Prostate gland (tissue), 2 donors: Measurements from ENCODE around the gene SLC8A3. TPM values are rescaled to one million over a fixed set of nuclear protein-coding genes. Genes with fewer than 3 reads are reported as not detected.

Experiments
- DNase-seq: peaks from one replicate; pipeline ENCODE4 v3.0.0-alpha.2; 2019; ENCODE audit warnings: low spot score
- H3K27ac ChIP-seq, 2 donors: fragments of 200-600 bp; sonication (generic); 2 replicates each; pipeline ENCODE4 v1.5.1; 2017 to 2019
- H3K27me3 ChIP-seq: fragments of 200-600 bp; sonication (generic); replicated peaks from 2 replicates; pipeline ENCODE4 v1.5.1; 2019; ENCODE audit not compliant: insufficient read depth
- H3K36me3 ChIP-seq, 2 donors: fragments of 200-600 bp; sonication (generic); 1 replicate in 1 of 2; 2 replicates in 1 of 2; pipeline versions ENCODE4 v1.5.1 to v1.8.1; 2017 to 2019
- H3K4me1 ChIP-seq: fragments of 200-600 bp; sonication (generic); replicated peaks from 2 replicates; pipeline ENCODE4 v1.5.1; 2019
- H3K4me3 ChIP-seq, 2 donors: fragments of 200-600 bp; sonication (generic); 2 replicates each; pipeline ENCODE4 v1.5.1; 2017 to 2019
- H3K9me3 ChIP-seq: fragments of 200-600 bp; sonication (generic); 2 replicates; pipeline ENCODE4 v1.5.1; 2017
- POLR2A ChIP-seq: fragments of 450-650 bp; IDR thresholded peaks from one replicate; pipeline ENCODE4 v1.6.1; 2016; ENCODE audit warnings: antibody characterized with exemption, mild to moderate bottlenecking
- POLR2AphosphoS5 ChIP-seq: sonication (generic); formaldehyde crosslinking; IDR thresholded peaks from one replicate; pipeline ENCODE4 v1.6.1; 2017; ENCODE audit warnings: antibody characterized with exemption
- WGBS: methylation state at CpG from one replicate; pipeline ENCODE4 v1.1.5; 2018; 5-methylcytosine and 5-hydroxymethylcytosine counted together
- intact Hi-C: fragments of 100-400 bp; cut with DNase I; formaldehyde crosslinking; loops from one replicate; pipeline ENCODE4 v1.14.2; 2022
- total RNA-seq, 2 donors: library from RNA; depleted of rRNA; stranded (reverse); fragments of >200 nt; gene quantifications; one replicate each; pipeline ENCODE4 v1.1.0, GENCODE V29; 2016
- TF ChIP-seq, protein P1 (sequence below), 4 experiments: fragments of 200-600 bp in 2 of 4; fragments of 450-650 bp in 2 of 4; sonication (generic) in 2 of 4; IDR thresholded peaks; 1 replicate in 3 of 4; 2 replicates in 1 of 4; pipeline ENCODE4 v1.5.1; 2016 to 2019; ENCODE audit warnings: antibody characterized with exemption in 4 of 4, mild to moderate bottlenecking in 2 of 4, moderate library complexity in 2 of 4

Gene SLC8A3
- total RNA-seq, 2 donors from 2014 or later = 0.62 to 0.77 TPM

DNA sequence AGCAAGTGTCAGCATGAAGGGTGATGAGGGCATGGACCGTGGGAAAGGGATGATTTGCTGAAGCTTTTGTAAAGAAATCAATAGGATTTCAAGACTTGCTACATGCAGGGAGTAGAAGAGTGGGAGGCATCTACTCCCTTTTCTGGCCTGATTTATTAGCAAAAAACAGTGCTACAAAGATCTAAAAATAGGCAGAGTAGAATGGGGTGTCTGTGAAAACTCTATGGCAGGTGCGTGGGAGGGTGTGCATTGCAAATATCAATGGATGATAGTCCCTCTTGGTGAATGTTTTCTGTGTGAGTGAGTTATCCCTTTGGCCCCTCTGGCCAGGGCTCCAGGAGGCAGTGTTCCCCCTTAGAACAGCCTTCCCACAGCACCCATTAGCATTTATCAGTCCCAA lies 170.5 kb downstream of the SLC8A3 start:
- no peaks in the 10 kb centered on the region for H3K4me1 ChIP-seq
- H3K27ac ChIP-seq = peak overlapping the region in 1 of 2 donors; percentile 61
- WGBS = 73% methylated on average over 2 of the region's 2 CpGs
- intact Hi-C loops = no loop called here
- TF ChIP-seq, protein P1, sequence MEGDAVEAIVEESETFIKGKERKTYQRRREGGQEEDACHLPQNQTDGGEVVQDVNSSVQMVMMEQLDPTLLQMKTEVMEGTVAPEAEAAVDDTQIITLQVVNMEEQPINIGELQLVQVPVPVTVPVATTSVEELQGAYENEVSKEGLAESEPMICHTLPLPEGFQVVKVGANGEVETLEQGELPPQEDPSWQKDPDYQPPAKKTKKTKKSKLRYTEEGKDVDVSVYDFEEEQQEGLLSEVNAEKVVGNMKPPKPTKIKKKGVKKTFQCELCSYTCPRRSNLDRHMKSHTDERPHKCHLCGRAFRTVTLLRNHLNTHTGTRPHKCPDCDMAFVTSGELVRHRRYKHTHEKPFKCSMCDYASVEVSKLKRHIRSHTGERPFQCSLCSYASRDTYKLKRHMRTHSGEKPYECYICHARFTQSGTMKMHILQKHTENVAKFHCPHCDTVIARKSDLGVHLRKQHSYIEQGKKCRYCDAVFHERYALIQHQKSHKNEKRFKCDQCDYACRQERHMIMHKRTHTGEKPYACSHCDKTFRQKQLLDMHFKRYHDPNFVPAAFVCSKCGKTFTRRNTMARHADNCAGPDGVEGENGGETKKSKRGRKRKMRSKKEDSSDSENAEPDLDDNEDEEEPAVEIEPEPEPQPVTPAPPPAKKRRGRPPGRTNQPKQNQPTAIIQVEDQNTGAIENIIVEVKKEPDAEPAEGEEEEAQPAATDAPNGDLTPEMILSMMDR (IDR thresholded peaks at IDR 0.05) = no peak
- TF ChIP-seq POLR2AphosphoS5 (no peak), POLR2A (no peak)
- H3K36me3 ChIP-seq = no peaks in the 10 kb centered on the region
- H3K27me3 ChIP-seq = no peaks in the 10 kb centered on the region
- no peak for DNase-seq
- no peaks in the 10 kb centered on the region for H3K9me3 ChIP-seq
- no peak overlapping the region for H3K4me3 ChIP-seq

DNA sequence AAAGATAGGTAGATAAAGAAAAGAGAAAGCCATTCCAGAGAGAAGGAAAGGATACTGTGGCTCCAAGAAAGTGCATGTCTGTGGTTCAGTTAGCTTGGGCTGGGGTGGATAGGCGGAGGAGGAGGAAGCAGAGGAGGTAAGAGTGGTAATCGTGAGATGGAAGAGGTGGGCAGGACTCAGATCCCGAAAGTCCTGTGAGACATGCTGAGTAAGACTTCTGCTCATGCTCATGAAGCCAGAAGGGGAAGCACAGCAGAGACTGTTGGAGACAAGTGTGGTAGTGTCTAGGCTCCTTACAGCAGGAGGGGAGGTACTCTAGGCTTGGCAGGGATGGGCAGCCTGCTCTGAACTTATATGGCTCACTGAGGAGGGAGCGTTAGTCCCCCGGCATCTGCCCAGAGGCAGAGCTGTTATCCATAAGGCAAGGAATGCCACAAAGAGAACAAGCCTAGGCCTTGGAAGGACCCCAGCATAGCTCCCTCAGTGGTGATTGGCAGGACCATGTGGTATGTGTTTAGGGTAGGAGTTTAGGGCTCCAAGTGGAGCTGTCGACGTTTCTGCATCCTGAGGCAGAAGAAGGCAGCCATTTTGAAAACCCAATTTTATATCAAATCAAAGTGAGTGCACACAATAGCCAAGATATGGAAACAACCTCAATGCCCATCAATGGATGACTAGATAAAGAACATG lies 174.2 kb downstream of the SLC8A3 start:
- no peaks in the 10 kb centered on the region for H3K4me1 ChIP-seq
- intact Hi-C loops = no loop called here
- no peak for DNase-seq
- no peaks in the 10 kb centered on the region for H3K9me3 ChIP-seq
- WGBS = 80% methylated on average over 7 of the region's 7 CpGs
- H3K36me3 ChIP-seq = no peaks in the 10 kb centered on the region
- H3K27me3 ChIP-seq = no peaks in the 10 kb centered on the region
- TF ChIP-seq, protein P1 (IDR thresholded peaks at IDR 0.05) = no peak
- TF ChIP-seq POLR2AphosphoS5 (no peak), POLR2A (no peak)
- no peak overlapping the region for H3K4me3 ChIP-seq
- H3K27ac ChIP-seq = no peak overlapping the region

DNA sequence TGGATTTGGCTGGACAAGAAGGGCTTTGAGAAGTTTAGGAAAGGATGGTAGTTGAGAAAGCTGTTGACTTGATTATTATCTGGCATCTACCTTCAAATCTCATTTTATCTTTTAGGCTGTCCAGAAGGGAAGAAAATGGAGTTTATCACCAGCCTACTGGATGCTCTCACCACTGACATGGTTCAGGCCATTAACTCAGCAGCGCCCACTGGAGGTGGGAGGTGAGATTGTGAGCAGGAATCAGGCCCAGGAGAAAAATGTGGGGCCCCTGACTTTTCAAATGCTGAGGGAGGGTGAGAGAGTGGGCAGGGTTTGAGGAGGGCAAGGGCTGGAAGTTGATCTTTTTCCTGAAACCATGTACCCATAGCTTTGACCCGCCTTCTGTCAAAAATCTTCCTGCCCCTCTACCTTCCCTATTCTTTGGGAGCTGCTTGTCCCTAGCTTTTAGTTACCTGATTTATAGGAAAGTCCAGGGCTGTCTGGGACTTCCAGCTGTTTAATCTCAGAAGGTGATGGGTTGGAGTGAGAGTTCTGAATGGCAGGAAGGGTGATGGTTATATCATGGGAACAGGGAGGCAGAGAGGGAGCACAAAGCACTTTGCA lies 175.4 kb downstream of the SLC8A3 start:
- no peak for TF ChIP-seq POLR2A
- TF ChIP-seq, protein P1 (IDR thresholded peaks at IDR 0.05) = peak in 3 of 4 experiments; percentile 31 to 33 (median 32)
- intact Hi-C loops = no loop called here
- Histone ChIP-seq H3K9me3 (no peaks in the 10 kb centered on the region), H3K36me3 (no peaks in the 10 kb centered on the region), H3K4me1 (no peaks in the 10 kb centered on the region), H3K27me3 (no peaks in the 10 kb centered on the region), H3K27ac (no peak overlapping the region), H3K4me3 (no peak overlapping the region)
- WGBS = 79% methylated on average over 2 of the region's 2 CpGs
- DNase-seq = no peak

DNA sequence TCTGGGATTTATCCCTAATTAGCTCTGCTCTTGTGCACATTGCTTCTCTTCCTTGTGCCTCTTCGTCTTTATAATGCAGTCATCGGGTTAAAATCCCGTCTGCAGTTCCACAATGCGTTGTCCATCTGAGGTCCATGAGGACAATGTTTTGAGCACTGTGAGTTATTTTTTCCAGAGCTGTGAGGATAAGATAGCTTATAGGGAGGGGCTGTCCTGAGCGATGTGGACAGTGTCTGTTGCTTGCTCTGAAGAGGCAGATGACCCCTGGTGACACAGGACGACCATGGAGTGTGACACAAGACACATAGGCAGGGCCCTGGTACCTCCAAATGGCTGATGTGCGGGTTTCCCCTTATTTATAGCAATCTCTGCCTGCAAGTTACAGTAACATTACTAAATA lies 177.0 kb downstream of the SLC8A3 start:
- H3K36me3 ChIP-seq = no peaks in the 10 kb centered on the region
- no peaks in the 10 kb centered on the region for H3K4me1 ChIP-seq
- H3K27me3 ChIP-seq = no peaks in the 10 kb centered on the region
- H3K9me3 ChIP-seq = no peaks in the 10 kb centered on the region
- H3K4me3 ChIP-seq = no peak overlapping the region
- intact Hi-C loops = no loop called here
- whole genome bisulfite sequencing = 96% methylated on average over 7 of the region's 7 CpGs
- no peak overlapping the region for H3K27ac ChIP-seq
- DNase-seq = no peak
- TF ChIP-seq POLR2A (no peak), POLR2AphosphoS5 (no peak)
- TF ChIP-seq, protein P1 (IDR thresholded peaks at IDR 0.05) = no peak

DNA sequence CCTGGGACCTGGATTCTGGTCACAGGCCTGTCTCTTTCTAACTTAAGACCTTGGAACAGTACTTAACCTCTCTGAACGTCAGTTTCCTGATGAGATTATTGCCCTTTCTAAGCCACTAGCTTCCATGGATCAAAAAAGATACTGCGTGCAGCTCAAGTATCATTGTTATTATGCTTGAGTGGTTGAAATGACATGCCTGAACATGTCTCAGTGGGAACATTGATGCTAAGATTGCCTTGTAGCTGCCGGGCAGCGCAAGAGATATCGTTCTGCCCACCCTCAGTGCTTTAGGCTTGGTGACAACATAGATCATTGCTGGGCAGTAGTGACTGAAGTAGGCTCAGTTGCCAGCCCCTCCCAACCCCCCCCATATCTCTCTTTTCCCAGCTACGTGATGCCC lies 177.7 kb downstream of the SLC8A3 start:
- no peak for DNase-seq
- Histone ChIP-seq H3K27me3 (no peaks in the 10 kb centered on the region), H3K4me1 (no peaks in the 10 kb centered on the region), H3K36me3 (no peaks in the 10 kb centered on the region), H3K27ac (no peak overlapping the region), H3K9me3 (no peaks in the 10 kb centered on the region), H3K4me3 (no peak overlapping the region)
- TF ChIP-seq POLR2A = no peak
- TF ChIP-seq, protein P1 (IDR thresholded peaks at IDR 0.05) = no peak
- no peak for TF ChIP-seq POLR2AphosphoS5
- intact Hi-C loops = no loop called here
- 58% methylated on average over 6 of the region's 6 CpGs for WGBS
